ENCODE measurements around the gene MPHOSPH9.

The MPHOSPH9 gene

DNA sequence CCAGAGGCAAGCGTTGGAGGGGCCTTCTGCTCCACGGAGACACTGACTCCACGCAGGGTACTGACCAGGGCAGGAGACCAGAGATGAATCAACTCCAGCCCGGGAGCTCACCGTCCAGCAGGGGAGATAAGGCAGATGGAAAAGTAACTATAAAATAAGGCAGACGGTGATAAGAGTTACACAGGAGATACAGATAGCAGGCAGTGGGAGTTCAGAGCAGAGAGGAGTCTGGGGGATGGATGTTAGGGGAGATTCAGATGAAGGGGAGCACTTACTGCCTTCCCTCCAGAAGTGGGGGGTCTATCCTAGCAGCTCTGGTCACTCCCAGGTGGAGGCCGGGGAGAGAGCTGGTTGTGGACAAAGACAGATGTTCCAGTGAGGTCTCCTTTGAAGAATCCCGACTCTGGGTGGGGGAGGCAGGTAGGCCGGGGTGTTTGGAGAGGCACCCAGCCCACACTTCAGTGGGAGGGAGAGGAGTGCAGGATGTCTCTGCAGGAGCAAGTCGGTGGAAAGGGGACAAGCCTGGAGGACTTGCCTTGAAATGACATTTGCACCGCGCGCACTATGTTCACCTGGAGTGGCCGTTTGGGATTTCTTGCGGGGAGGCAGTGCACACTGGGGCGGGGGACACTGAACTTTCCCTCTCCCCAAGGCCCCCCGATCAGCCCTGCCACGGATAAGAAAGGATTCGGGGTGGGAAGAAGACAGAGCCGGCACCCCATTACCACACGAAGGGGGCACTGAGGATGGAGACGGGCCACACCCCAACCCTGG is 83.3 kb downstream of the MPHOSPH9 start:
- no peak for DNase-seq (ENCODE audit: low spot score)

GRCh38 chr12:123149088-123149487 is 83.9 kb downstream of the MPHOSPH9 start:
- no peak for DNase-seq (ENCODE audit: low spot score)

- no peak for DNase-seq (ENCODE audit: low spot score)
Observed at GRCh38 chr12:123148655-123149054, 84.3 kb downstream of the MPHOSPH9 start.

- DNase-seq (ENCODE audit: low spot score): no peak
Observed at GRCh38 chr12:123148223-123148622, 84.7 kb downstream of the MPHOSPH9 start.

DNA sequence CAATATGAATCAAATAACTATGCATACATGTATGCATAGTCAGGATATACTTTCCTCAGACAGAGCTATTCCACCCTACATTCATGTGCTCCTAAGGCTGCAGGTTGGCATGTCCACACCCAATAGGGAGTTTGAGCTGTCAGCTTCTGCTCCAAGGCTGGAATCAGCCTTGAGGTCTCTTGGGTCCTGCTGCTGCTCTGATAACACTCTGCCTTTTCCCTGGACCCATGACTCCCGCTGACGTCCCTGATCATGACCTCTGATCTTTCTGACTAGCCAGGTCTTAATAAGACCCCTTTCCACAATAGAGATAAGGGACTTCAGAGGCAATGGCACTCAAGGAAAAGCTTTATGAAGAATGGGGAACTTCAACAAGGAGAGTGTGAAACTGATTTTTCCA is 87.7 kb downstream of the MPHOSPH9 start:
- DNase-seq (ENCODE audit: low spot score): no peak

DNA sequence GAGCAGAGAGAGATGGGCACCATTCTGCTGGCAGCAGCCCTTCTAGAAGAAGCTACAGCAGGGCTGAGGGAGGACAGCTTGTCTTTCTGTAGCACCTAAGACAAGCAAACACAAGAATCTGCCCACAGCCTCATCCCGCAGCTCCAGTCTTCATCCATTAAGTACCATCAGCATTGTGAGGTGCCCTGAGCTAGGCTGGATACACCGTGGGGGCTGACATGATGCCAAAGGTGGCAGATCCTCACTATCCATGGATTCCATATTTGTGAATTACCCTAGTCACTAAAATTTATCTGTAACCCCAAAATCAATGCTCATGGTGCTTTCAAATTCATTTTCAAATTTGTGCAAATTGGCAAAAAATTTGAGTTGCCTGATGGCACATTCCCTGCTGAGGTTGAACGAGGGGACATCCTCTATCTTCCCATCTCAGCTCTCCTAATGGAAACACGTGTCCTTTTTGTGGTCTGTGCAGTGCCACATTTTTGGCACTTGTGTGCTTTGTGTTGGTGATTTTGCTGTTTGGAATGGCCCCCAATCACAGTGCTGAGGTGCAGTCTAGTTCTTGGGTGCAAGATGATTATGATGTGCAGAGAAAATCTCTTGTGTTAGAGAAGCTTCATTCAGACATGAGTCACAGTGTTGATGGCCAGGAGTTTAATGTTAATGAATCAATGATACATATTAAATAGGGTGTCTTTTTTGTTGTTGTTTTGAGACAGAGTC is 89.0 kb downstream of the MPHOSPH9 start:
- no peak for DNase-seq (ENCODE audit: low spot score)

- DNase-seq (ENCODE audit: low spot score): no peak
Observed at GRCh38 chr12:123142921-123143735, 89.8 kb downstream of the MPHOSPH9 start.

DNA sequence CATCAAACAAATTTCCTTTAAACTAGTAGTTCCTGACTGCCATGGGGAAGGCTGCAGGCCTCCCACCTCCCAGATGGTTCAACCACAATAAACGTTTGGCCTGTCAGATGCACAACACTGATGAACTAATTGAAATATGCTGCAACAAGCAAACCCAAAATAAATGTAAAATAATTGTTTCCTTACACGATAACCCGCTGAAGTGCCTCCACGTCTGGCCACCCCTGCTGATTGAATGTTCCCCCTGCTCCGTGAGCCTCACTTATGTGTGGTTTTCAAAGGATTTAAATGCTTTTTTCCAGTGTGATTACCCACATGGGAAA is 90.5 kb downstream of the MPHOSPH9 start:
- no peak for DNase-seq (ENCODE audit: low spot score)

DNA sequence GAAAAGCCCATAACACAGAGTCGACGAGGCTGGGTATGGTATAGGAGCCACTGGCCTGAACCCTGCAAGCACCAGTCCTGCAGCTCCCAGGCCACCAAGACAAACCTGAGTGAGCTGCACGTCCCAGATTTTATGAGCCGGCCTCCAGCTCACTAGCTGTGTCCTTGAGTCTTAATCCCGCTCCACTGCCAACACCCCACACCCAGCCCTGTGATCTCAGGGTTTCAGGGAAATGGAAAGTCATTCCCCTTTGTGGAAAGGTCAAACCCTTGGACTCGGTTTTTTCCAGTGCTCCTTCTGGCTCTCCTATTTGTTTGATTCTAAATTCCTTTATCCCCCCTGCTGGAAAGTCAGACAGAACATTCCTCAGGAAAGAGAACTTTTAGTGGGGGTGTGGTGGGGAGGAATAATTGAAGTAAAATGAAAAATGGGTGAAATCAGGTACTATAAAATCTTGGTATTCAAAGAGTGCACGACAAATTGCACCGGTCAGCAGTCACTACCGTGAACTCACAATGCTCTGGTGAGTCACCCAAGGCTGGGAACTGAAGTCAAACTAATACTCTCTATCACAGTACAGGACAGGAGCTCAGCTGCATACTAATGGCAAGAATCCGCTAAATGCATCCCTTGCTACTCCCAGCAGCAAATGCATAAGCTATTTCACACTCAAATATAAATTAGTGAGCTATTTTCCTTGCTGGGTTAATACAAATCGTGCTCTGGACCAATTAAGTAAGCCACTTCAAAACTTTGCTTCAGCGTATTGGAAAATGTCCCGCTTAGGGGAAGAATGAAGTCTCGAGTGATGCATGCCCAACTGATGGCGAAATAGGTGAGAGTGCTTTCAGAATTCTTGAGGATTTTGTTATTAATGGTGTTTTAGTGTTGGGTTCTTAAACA is 91.1 kb downstream of the MPHOSPH9 start:
- no peak for DNase-seq (ENCODE audit: low spot score)

GRCh38 chr12:123140676-123141614 is 92.0 kb downstream of the MPHOSPH9 start:
- DNase-seq (ENCODE audit: low spot score): no peak

DNA sequence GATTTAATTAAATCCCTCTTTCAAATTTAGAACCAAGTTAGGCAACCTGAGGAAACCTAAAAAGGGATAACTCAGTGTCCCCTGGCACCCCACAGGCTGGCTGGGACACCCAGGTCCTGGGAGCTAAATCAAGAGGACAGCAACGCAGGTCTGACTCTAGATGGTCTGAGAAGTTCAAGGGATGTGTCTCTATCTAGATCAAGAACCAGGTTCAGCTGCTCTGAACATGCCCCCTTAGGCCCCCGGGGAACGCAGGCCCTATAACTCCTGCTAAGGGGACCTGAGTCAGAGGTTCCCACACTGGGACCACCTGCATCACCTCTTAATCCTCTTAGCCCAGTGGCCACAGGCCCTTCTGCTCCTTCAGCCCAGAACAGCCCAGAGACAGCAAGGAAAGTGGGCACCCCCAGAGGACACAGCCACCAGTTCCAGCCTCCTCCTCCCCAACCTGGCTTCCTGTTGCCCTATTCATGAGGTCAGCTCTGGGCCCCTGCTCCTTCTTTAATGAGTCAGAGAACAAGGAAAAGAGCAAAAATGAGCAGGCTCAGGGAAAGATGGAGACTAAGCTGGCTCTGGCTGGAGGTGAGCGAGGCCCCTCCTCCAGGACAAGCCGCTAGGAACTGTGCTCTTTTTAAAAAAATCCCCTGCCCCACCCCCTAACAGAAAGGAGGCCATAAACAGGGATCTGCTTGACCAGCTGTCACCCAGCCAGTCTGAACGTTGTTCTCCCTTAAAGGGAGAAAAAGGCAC is 92.8 kb downstream of the MPHOSPH9 start:
- no peak for DNase-seq (ENCODE audit: low spot score)

GRCh38 chr12:123135688-123136087 is 97.3 kb downstream of the MPHOSPH9 start:
- DNase-seq (ENCODE audit: low spot score): no peak

- DNase-seq (ENCODE audit: low spot score): no peak
Observed at GRCh38 chr12:123134826-123135225, 98.1 kb downstream of the MPHOSPH9 start.

DNA sequence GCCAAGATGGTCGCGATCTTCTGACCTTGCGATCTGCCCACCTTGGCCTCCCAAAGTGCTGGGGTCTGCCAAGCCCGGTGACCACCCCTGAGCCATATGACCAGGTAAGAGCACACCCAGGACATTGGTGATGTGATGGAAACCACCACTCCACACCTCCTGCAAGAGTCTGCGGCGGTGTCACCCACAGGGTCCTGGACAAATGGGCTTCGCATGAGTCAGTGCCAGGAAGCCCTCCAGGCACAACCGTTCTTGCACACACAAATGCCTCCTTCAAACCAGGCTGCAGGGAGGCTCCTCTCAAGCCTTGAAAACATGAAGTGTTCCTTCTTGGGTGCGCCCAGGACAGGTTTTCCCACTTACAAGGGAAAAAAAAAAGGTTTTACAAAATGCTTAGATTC is 98.7 kb downstream of the MPHOSPH9 start:
- DNase-seq (ENCODE audit: low spot score): no peak

GRCh38 chr12:123133701-123134100 is 99.2 kb downstream of the MPHOSPH9 start:
- no peak for DNase-seq (ENCODE audit: low spot score)

GRCh38 chr12:123132951-123133619 is 99.9 kb downstream of the MPHOSPH9 start:
- no peak for DNase-seq (ENCODE audit: low spot score)

DNA sequence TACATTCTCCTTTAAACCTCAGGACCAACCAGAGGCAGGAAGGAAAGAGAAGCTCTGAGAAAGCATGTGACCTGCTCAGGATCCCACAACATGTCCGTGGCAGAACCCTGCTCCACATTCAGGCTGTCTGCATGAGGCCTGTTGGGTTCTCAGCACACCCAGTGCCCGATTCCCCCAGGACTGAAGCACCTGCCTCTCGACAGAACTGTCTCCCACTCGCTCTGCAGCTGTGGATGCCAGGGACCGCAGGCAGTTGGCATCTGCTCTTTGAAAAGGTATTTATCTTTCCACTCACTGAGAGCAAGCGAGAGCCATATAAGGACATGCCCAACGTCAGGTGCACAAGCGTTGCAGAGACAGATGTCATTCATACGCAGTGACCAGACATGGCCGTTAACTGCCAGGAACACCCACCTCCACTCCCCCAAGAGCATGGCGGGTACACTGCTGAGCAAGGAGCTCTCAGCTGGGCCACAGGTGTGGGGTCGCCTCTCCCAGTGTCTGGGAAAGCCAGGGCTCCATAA is 101.0 kb downstream of the MPHOSPH9 start:
- no peak for DNase-seq (ENCODE audit: low spot score)

- DNase-seq (ENCODE audit: low spot score): no peak
Observed at GRCh38 chr12:123131291-123131832, 101.6 kb downstream of the MPHOSPH9 start.

- no peak for DNase-seq (ENCODE audit: low spot score)
Observed at GRCh38 chr12:123129621-123130020, 103.3 kb downstream of the MPHOSPH9 start.

Measured in activated CD4-positive, alpha-beta T cell treated with anti-CD3 and anti-CD28 coated beads, Interleukin-2, Interleukin-4, amounts not matched to agents 100 ng/mL and 50 ng/mL, durations not matched to agents 16 hours and 8 hours (primary cell).